C4-2B (cell line): Measurements from ENCODE around the gene KISS1R.

Experiments
- CTCF ChIP-seq: fragments of 450-650 bp; conservative IDR thresholded peaks from 2 replicates; pipeline ENCODE4 v1.5.1; 2017; ENCODE audit warnings: mild to moderate bottlenecking
- ZFX ChIP-seq: fragments of 450-650 bp; IDR thresholded peaks from 2 replicates; pipeline ENCODE4 v1.6.1; 2017

GRCh38 chr19:889662-890295 is 27.4 kb upstream of the KISS1R start:
- no peak for TF ChIP-seq CTCF
- no peak for TF ChIP-seq ZFX
